Adrenal gland (tissue), 19 donors: ENCODE results near the gene FUT9. TPM values are rescaled to one million over a fixed set of nuclear protein-coding genes. Genes with fewer than 3 reads are reported as not detected.

Source experiments
- DNase-seq, 7 donors: peaks; one replicate each; pipeline ENCODE4 v3.0.0-alpha.2; 2019 to 2020
- H3K27ac ChIP-seq, 5 donors: fragments of 200-600 bp; sonication (generic) in 4 of 5; 1 replicate in 3 of 5; 2 replicates in 2 of 5; pipeline versions ENCODE4 v1.5.1 to v1.8.0; 2016 to 2020; ENCODE audit warnings: mild to moderate bottlenecking in 1 of 5
- H3K27me3 ChIP-seq: fragments of 200-600 bp; 2 replicates; pipeline ENCODE4 v1.8.0; 2021
- H3K36me3 ChIP-seq, 2 donors: fragments of 200-600 bp; replicated peaks in 1 of 2; 1 replicate in 1 of 2; 2 replicates in 1 of 2; pipeline versions ENCODE4 v1.5.1 to v1.8.0; 2018 to 2022
- H3K4me1 ChIP-seq, 2 donors: fragments of 200-600 bp; replicated peaks in 1 of 2; 1 replicate in 1 of 2; 2 replicates in 1 of 2; pipeline versions ENCODE4 v1.5.1 to v1.8.0; 2018 to 2021
- H3K4me3 ChIP-seq, 4 donors: fragments of 200-600 bp; sonication (generic) in 3 of 4; one replicate each; pipeline ENCODE4 v1.5.1; 2016 to 2018
- H3K9me3 ChIP-seq, 3 donors: fragments of 200-600 bp; sonication (generic) in 1 of 3; replicated peaks in 1 of 3; 1 replicate in 2 of 3; 2 replicates in 1 of 3; pipeline versions ENCODE4 v1.5.1 to v1.8.0; 2016 to 2021
- POLR2A ChIP-seq, 2 donors: fragments of 450-650 bp; IDR thresholded peaks; one replicate each; pipeline ENCODE4 v1.6.1; 2017; ENCODE audit warnings: antibody characterized with exemption in 2 of 2, mild to moderate bottlenecking in 2 of 2, moderate library complexity in 1 of 2
- WGBS, 4 donors: extraction: QIAGEN DNeasy Blood & Tissue Kit in 2 of 4; methylation state at CpG; one replicate each; pipeline versions ENCODE4 v1.1.5 to v1.1.7; 2013 to 2017; 5-methylcytosine and 5-hydroxymethylcytosine counted together
- intact Hi-C, 2 donors: fragments of 100-400 bp; cut with DNase I; formaldehyde crosslinking; loops; one replicate each; pipeline versions ENCODE4 v1.14.1 to v1.15.0; 2022 to 2023
- long read RNA-seq, 10 donors: library from polyadenylated mRNA in 3 of 10; unstranded in 2 of 10; stranded (forward) in 1 of 10; transcript quantifications; one replicate each; pipeline ENCODE4 v2.0.0 and lab custom pipeline, GENCODE V29; 2021 to 2026
- polyA plus RNA-seq, 3 donors: library from polyadenylated mRNA; stranded (reverse); fragments of 200-250 nt in 2 of 3; fragments of 350-450 nt in 1 of 3; fragmentation: Illumina TruSeq in 1 of 3; extraction: RNeasy Lipid Tissue Mini Kit (QIAGEN cat#74804) in 1 of 3; gene quantifications; one replicate each; pipeline ENCODE4 v1.2.3, GENCODE V29; 2013 to 2014
- total RNA-seq, 9 donors: library from RNA; depleted of rRNA in 4 of 9; stranded (reverse); fragments of >200 nt in 4 of 9; fragments of 120-200 nt in 1 of 9; fragmentation: NEBNext Ultra II Directional in 1 of 9; extraction: Animal tissue kit (Norgen Biotek cat#: 25700) in 1 of 9; gene quantifications; one replicate each; pipeline versions ENCODE4 v1.1.0 to v1.2.4, GENCODE V29; 2013 to 2023
- TF ChIP-seq, protein P1 (sequence below), 6 experiments: fragments of 450-650 bp in 4 of 6; fragments of 200-600 bp in 2 of 6; sonication (generic) in 1 of 6; IDR thresholded peaks; 1 replicate in 5 of 6; 2 replicates in 1 of 6; pipeline versions ENCODE4 v1.5.1 to v1.8.0; 2016 to 2021; ENCODE audit warnings: antibody characterized with exemption in 6 of 6, mild to moderate bottlenecking in 2 of 6, moderate library complexity in 1 of 6
- donor health status: healthy with polysubstance abuse.
- donor health status: Bipolar disorder and iron deficiency.
- donor health status: DM: yes; HTN: yes; CAD: no.
- donor health status: DM: no; HTN: no; CAD: no.
- donor health status: DM: no; HTN: no; CAD: no.
- donor health status: DM: yes; HTN: yes; CAD: no.

FUT9 gene
- total RNA-seq, result under 1 TPM in 4 of 9 donors, not detected in 5; 0.14 to 0.33 (median 0.29) TPM
- polyA plus RNA-seq, result under 1 TPM; 0.07 to 0.33 (median 0.24) TPM
- long read RNA-seq, donor 1, result 0 reads
- long read RNA-seq, donor 2, result 0 reads
- long read RNA-seq, donor 3, result 0 reads
- long read RNA-seq, donor 4, result 0 reads
- long read RNA-seq, donor 5, result 0 reads
- long read RNA-seq, donor 6, result 0 reads
- long read RNA-seq, donor 7, result 0 reads
- long read RNA-seq, donor 8, result 0 reads
- long read RNA-seq, donor 9, result 0 reads
- long read RNA-seq, donor 10, result 0 reads

DNA sequence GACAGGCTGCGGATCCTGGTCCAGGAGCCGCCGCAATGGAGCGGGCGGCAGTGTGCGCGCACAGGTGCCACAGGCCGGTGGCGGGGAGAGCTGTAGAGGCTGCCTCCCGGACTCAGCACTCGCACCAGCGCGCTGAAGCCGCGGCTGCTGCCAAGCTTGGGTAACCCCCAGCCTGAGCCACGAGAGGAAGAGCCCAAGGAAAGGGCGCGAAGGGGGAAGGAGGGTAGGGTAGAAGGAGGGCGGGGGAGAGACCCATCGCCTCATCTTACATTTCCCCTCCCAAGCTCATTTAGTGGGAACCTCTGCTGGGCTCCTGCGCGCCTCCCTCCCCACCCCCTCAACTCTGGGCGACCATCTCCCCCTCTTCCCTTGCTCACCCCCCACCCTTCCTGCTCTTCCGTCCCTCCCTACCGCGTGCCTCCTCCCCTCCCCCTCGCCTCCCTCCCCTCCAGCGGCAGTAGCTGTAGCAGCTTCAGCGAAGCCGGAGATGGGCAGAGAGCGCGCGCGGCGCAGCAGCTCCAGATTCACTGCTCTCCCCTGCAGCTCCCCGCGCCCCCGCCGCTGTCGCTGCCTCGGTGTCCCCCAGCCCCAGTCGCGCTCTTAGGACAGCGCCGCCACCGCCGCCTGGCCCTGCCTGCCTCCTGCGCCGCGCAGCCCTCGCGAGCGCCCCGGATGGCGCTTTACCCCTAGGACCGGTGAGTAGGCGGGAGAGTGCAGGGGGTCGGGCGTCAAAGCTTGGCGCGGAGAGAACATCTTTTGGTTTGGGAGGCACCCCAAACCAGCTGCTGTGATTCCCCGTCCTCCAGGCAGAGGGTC lies at the start of gene FUT9:
TSS of gene FUT9 (plus strand) at position 457 of the 816 bp plus-strand sequence. CDS start 187,182 bp downstream, outside the sequence.
- Histone ChIP-seq H3K36me3 (no peaks in the 10 kb centered on the region), H3K4me3 (no peak within 1 kb of the TSS), H3K27me3 (peaks cover 13% of the 10 kb centered on the region), H3K27ac (peak within 1 kb of the TSS in 1 of 5 donors; percentile 12), H3K4me1 (no peaks in the 10 kb centered on the region), H3K9me3 (no peaks in the 10 kb centered on the region)
- TF ChIP-seq, protein P1, sequence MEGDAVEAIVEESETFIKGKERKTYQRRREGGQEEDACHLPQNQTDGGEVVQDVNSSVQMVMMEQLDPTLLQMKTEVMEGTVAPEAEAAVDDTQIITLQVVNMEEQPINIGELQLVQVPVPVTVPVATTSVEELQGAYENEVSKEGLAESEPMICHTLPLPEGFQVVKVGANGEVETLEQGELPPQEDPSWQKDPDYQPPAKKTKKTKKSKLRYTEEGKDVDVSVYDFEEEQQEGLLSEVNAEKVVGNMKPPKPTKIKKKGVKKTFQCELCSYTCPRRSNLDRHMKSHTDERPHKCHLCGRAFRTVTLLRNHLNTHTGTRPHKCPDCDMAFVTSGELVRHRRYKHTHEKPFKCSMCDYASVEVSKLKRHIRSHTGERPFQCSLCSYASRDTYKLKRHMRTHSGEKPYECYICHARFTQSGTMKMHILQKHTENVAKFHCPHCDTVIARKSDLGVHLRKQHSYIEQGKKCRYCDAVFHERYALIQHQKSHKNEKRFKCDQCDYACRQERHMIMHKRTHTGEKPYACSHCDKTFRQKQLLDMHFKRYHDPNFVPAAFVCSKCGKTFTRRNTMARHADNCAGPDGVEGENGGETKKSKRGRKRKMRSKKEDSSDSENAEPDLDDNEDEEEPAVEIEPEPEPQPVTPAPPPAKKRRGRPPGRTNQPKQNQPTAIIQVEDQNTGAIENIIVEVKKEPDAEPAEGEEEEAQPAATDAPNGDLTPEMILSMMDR (IDR thresholded peaks at IDR 0.05), result no peak
- TF ChIP-seq POLR2A (IDR thresholded peaks at IDR 0.05), result no peak
- WGBS, 4 donors, result 1 to 4% (median 3%) methylated on average over 24 to 62 of the region's 62 CpGs
- peak in 3 of 7 donors; percentile 17 to 72 (median 19) for DNase-seq
- intact Hi-C loops, result no loop called here

DNA sequence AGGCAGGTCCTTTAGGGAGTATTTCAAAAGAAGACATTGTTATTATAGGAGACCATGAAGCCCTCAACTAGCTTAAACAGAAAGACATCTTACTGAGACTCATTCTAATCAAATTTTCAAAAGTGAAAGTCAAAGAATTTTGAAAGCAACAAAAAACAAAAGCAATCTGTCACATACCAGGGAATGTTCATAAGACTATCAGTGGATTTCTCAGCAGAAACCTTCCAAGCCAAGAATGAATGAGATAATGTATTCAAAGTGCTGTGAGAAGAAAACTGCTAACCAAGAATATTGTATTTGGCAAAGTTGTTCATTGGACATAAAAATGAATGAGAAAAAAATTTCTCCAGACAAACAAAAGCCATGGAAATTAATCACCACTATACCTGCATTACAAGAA lies 48.2 kb upstream of the FUT9 start:
- no peak for DNase-seq
- Histone ChIP-seq H3K4me1 (no peaks in the 10 kb centered on the region), H3K27ac (no peak overlapping the region), H3K9me3 (no peaks in the 10 kb centered on the region), H3K4me3 (no peak overlapping the region), H3K36me3 (no peaks in the 10 kb centered on the region), H3K27me3 (no peaks in the 10 kb centered on the region)
- intact Hi-C loops, result no loop called here
- TF ChIP-seq, protein P1 (IDR thresholded peaks at IDR 0.05), result no peak
- TF ChIP-seq POLR2A (IDR thresholded peaks at IDR 0.05), result no peak

DNA sequence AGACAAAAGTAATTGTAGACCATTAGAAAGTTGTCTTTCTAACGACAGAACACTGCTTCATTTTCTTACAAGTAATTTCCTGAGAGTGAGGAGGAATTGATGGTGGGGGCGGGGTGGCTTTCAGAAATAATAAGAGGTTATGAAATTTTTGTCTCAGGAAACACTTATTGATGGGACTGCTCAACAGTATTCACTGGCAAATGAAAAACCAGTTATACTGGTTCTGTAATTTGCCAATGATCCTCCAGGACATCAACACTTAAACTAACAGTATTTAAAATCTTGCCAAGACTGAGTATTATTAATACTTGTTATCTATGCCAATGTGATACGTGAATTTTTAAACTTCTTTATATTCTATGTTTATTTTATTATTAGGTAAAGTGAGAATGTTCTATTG lies 41.8 kb upstream of the FUT9 start:
- Histone ChIP-seq H3K9me3 (no peaks in the 10 kb centered on the region), H3K4me1 (no peaks in the 10 kb centered on the region), H3K4me3 (no peak overlapping the region), H3K27ac (no peak overlapping the region), H3K36me3 (no peaks in the 10 kb centered on the region), H3K27me3 (no peaks in the 10 kb centered on the region)
- intact Hi-C loops, result no loop called here
- WGBS, 4 donors, result 56 to 73% (median 56%) methylated on average over 3 of the region's 3 CpGs
- DNase-seq, result no peak
- TF ChIP-seq, protein P1 (IDR thresholded peaks at IDR 0.05), result no peak
- no peak for TF ChIP-seq POLR2A (IDR thresholded peaks at IDR 0.05)

DNA sequence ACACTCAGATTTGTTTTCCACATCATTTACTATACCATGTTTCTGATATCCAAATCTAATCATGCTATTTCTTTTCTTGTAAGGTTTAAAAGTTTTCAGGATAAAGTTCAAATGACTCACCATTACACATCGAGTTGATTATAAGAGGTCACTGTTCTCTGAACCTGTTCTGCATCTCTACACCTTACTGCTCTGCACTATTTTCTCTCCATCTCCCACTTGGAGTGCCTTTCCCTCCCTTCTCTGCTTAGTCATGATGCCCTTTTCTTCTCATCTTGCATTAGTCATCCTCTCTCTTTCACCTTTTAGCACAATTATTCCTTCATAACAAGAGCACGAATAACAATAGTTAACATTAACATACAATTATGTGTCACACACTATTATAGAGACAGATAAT lies 37.5 kb upstream of the FUT9 start:
- no peaks in the 10 kb centered on the region for H3K9me3 ChIP-seq
- no peak overlapping the region for H3K4me3 ChIP-seq
- DNase-seq, result no peak
- no peak overlapping the region for H3K27ac ChIP-seq
- TF ChIP-seq, protein P1 (IDR thresholded peaks at IDR 0.05), result no peak
- TF ChIP-seq POLR2A (IDR thresholded peaks at IDR 0.05), result no peak
- H3K36me3 ChIP-seq, result no peaks in the 10 kb centered on the region
- intact Hi-C loops, result no loop called here
- 43 to 55% (median 53%) methylated on average over 2 of the region's 2 CpGs for WGBS, 4 donors
- H3K27me3 ChIP-seq, result no peaks in the 10 kb centered on the region
- H3K4me1 ChIP-seq, result no peaks in the 10 kb centered on the region
